NCI-H187 treated with DMSO at 0.1 percent for 48 hours (cell line): Measurements from ENCODE around the gene METTL23.
"Not testable (repeated sequence)": the region's sequence is repeated elsewhere in the genome, so short reads cannot be mapped to it uniquely, and the experiment has no call there.

Experiments used
- DNase-seq: peaks from one replicate; lab custom pipeline; 2025; lab: John Stamatoyannopoulos, UW

METTL23 gene

DNA sequence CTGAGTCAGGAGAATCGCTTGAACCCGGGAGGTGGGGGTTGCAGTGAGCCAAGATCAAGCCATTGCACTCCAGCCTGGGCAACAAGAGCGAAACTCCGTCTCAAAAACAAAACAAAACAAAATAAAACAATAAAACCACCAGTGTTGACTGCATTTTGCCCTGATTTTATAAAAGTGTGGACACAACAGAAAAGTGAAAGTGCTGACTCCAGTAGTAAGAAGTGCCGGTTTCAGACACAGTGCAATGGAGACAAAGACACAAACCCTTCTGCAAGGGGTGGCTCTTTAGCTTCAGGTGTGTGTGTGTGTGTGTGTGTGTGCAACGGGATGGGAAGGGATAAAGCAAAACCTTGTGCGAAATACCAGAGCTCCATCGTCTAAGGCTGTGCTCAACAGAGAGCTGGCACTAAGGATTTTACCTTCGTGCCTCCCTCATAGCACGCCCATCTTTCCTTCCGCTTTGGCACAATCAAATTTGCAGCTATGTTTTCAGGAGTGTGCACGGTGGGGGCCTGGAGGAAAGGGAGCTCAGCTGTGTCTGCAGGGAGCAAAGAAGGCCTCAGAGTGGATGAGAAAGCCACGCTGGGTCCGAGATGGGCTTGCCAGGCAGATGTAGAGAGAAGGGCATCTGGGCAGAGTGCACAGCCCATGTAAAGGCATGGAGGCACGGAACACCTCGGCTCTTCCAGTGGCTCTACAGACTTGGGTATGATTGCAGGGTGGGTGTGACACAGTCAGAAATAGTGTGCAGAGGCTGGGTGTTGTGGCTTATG, 31.4 kb upstream of the METTL23 start:
- DNase-seq: no peak

- DNase-seq: no peak
These were observed 29.6 kb upstream of the METTL23 start for GRCh38 chr17:76696763-76697701.

DNA sequence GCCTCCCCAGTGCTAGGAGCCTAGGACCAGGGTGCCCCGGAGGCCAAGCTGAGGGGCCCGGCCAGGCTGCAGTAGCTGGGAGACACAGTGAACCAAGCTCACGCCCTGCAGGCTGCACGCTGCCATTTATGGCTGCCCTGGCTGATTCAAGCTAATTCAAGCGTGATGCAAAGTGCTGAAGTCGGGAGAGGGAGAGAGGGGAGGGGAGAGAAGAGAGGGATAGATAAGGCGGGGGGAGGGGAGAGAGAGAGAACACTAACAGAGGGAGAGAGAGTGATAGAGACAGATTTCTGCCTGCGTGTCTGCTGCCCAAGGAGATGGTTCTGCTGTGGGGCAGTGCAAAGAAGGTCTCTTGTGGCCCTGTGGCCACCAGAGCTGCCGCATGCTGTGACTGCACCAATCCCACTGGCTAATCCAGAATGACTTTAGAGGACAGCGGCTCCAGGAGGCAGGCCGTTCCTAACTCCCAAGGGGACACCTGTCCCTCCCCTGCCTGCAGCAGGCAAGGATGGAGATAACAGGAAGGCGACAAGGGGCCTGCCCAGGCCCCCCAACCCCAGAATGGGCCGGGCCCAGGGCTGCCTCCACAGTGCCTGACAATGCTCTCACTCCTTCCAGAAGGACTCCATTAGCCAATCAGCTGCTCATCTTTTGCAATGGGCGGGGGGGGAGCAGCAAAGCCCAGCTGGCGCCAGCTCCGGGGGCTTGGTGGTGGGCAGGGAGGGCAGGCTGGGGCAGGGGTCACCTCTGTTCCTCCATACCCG, 28.8 kb upstream of the METTL23 start:
- DNase-seq: peak; percentile 80

DNA sequence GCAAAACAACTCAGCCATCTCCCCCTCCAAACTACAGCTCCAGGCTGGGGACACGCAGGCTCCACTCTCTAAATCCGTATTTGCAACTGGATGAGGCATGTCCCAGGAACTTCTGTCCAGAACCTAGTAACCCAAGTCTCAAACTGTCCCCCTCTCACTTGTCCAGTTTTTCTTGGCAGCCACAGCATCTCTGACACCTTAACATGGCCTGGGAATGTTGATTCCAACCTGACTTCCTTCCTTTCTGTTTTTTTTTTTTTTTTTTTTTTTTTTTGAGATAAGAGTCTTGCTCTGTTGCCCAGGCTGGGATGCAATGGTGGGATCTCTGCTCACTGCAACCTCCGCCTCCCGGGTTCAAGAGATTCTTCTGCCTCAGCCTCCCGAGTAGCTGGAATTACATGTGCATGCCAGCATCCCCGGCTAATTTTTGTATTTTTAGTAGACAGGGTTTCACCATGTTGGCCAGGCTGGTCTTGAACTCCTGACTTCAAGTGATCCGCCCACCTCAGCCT, 28.1 kb upstream of the METTL23 start:
- not testable (repeated sequence) for DNase-seq

GRCh38 chr17:76700270-76700616, 26.4 kb upstream of the METTL23 start:
- no peak for DNase-seq

DNA sequence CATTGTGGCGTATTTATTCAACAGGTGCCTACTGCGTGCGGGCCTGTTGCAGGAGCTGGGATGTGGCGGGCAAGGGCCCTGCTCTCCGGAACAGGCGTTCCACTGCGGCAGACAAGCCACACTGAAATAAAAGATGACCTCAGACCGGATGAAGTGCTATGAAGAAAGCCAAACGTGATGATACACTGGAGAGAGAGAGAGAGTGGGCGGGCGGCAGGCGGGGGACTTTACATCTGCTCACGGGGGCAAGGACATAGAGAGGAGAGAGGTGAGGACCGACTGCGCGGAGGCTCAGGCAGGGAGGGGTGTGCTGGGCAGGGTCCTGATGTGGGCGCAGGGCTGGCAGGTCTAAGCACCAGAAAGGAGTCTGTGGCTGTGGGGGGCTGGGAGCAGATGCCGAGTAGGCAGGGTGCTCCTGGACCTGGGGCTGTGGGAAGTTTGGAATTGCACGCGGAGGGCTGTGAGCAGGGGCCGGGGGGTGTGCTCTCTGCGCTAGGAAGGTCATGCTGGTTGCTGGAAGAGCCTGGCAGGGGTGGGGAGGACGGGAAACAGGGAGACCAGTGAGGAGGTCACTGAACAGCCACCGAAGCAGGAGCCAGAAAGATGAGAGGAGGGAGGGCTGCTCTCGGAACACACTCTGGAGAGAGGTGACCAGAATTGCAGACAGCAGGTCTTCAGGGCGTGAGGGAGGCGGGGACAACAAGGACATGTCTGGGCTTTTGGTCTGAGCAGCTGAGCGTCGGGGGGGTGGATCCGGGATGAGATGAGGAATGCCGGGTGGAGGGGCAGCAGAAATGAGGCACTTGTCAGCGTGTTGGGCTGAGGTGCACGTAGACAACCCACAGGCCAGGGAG, 25.8 kb upstream of the METTL23 start:
- peak; percentile 43 for DNase-seq

GRCh38 chr17:76701471-76701967, 25.1 kb upstream of the METTL23 start:
- DNase-seq: no peak

DNA sequence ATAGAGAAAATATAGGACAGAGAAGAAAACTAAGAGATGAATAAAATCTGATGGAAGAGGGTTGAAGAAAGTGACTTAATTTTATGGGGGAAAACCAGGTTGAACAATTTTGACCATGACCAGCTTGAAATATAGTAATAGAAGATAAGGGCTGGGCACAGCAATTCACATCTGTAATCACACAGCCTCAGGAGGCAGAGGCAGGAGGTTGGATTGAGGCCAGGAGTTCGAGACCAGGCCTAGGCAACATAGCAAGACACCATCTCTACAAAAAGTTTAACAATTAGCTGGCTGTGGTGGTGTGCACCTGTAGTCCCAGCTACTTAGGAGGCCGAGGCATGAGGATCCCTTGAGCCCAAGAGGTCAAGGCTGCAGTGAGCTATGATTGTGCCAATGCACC, 24.6 kb upstream of the METTL23 start:
- DNase-seq: no peak

DNA sequence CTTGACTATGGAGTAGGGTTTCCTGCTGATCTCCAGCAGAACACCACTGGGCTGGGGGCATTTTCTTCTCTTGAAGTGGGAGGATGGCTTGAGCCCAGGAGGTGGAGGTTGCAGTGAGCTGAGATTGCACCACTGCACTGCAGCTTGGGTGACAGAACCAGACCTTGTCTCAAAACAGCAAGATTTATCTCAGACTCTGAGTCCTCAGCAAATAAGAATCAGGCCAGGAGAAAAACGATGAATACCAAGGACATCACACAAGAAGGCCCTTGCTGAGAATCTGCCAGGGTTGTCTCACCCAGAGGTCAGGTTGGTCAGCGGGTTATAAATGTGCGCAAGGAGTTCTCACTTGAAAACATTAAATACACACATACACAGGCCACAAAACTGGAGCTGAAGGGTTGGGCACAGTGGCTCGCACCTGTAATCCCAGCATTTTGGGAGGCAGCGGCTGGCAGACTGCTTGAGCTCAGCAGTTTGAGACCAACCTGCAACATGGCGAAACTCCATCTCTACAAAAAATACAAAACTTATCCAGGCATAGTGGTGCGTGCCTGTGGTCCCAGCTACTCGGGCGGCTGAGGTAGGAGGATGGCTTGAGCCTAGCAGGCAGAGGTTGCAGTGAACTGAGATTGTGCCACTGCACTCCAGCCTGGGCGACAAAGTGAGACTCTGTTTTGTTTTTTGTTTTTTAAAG, 23.6 kb upstream of the METTL23 start:
- DNase-seq: no peak

DNA sequence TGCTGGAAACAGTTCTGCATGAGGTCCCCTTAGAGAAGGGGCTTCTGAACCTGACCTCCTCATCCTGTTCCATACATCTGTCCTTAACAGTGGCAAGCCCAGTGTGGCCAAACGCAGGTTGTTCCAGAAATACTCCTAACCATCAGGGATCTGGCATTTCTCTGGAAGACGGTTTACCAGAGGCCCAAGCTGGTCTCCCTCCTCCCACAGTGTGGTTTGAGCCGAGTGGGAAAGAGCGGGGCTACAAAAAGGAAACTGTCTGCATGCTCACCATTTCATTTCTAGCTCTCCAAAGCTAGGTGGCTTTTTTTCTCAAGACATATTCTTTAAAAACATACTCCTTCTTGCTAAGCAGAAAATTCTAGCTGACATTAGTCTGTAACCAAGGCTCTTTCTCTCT, 21.8 kb upstream of the METTL23 start:
- DNase-seq: no peak

- DNase-seq: no peak
These were observed 19.8 kb upstream of the METTL23 start for GRCh38 chr17:76706817-76707216.

DNA sequence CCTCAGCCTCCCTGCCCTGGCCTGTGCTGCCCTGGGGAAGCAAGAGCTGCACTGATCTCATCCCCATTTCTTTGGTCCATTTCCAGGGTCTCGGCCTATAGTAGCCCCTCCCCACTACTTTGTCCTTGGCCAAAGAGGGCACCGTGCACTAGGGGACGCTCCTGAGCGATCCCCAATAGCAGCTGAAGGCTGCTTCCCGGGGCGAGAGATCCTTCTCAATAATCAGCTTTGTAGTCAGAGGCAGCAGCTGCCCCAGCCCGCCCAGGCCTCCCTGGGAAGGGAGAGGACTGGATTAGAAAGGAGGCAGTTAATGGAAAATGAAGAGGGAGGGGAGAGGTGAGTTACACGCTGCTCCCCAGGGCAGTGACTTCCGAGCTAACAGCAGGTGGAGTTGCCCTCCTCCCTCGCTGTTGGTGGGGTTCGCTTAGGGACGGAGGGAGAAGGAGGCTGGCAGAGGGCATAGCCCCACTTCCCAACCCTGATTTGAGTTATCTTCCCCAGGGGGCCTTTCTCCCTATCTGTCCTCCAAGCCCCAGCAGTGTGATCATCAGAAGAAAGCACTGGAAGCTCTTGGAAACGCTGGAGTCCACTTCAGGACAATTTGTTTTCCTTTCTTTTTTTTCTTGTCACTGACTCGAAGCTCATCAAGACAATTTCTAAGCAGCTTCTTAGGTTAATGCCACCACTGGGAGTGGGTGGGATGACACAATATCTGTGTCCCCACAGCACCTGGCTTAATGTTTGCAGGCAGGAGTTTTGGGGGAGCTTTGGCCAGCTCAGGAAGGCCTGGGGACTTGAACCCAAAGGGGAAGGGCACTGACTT, 18.4 kb upstream of the METTL23 start:
- no peak for DNase-seq

DNA sequence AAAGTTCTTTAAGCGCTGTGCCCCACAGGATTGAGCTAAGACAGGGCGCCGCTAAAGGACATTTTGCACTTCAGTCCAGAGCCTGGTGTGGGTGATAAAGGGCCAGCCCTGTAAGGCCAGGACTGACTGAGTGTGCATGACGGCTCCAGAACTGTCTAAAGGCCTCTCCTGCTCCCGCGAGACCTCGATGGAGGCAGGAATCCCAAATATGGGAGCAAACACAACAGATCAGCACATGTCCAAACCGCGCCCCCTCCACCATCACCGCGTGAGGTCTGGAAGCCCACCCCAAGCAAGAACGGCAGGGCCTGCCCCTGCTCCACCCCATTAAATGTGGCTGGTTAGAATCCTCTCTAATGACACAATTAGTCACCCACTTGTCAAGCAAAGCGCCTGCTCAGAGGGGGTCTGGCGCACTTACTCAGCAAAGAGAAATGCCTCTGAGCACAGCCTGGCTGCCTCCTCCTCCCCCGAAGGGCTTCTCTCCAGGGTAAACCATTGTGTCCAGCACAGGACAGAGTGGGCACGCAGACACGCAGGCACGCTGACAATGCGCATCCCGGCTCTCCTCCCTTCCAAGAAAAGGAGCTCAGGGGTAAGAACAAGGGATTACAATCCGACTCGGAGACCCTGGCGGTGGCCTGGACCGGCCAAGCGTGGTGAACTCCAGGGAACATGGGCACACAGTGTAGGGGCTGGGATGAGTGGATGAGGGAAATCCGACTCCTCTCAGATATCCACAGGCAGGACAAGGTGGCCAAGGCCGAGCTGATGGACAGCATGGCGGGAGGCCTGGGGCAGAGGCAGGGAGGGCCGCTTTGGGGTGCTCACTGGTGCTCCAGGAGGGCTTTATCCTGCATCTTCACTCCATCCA, 17.3 kb upstream of the METTL23 start:
- DNase-seq: no peak

- not testable (repeated sequence) for DNase-seq
These were observed 16.4 kb upstream of the METTL23 start for GRCh38 chr17:76709951-76710862.

- no peak for DNase-seq
These were observed 15.6 kb upstream of the METTL23 start, which contains the start of gene MXRA7 for GRCh38 chr17:76710863-76711611. Gene MXRA7, minus strand, starts transcription at chr17:76710965. Its CDS starts 19 bp downstream, at chr17:76710946.

GRCh38 chr17:76712321-76712720, 14.3 kb upstream of the METTL23 start:
- DNase-seq: not testable (repeated sequence)

GRCh38 chr17:76713765-76714164, 12.9 kb upstream of the METTL23 start:
- no peak for DNase-seq
